GM23338 (cell line): Measurements from ENCODE around the gene ARSB. TPM values are rescaled to one million over a fixed set of nuclear protein-coding genes. Genes with fewer than 3 reads are reported as not detected.

Source experiments
- ATAC-seq: fragments of 200-7000 bp; cut with Tn5 transposase; 3 replicates; pipeline ENCODE4 v1.9.1; 2020
- DNase-seq: peaks from one replicate; pipeline ENCODE4 v3.0.0-alpha.2; 2015; ENCODE audit warnings: low spot score
- H2AFZ ChIP-seq: fragments of 200-600 bp; sonication (generic); 2 replicates; pipeline ENCODE4 v1.8.0; 2016; ENCODE audit warnings: antibody characterized with exemption, mild to moderate bottlenecking, moderate library complexity
- H3F3A ChIP-seq: fragments of 200-600 bp; sonication (generic); replicated peaks from 2 replicates; pipeline ENCODE4 v1.8.0; 2017; ENCODE audit warnings: antibody characterized with exemption, mixed run types, low read depth
- H3K27ac ChIP-seq: fragments of 200-600 bp; sonication (generic); 2 replicates; pipeline ENCODE4 v1.6.1; 2016; ENCODE audit warnings: low read depth
- H3K27me3 ChIP-seq: fragments of 200-600 bp; sonication (generic); 2 replicates; pipeline ENCODE4 v1.8.0; 2016; ENCODE audit warnings: mild to moderate bottlenecking, mixed run types, moderate library complexity; ENCODE audit not compliant: insufficient read depth
- H3K36me3 ChIP-seq: fragments of 200-600 bp; sonication (generic); 2 replicates; pipeline ENCODE4 v1.8.0; 2016; ENCODE audit warnings: mild to moderate bottlenecking; ENCODE audit not compliant: insufficient read depth
- H3K4me1 ChIP-seq: fragments of 200-600 bp; sonication (generic); 2 replicates; pipeline ENCODE4 v1.8.0; 2016; ENCODE audit warnings: mild to moderate bottlenecking, moderate library complexity; ENCODE audit not compliant: insufficient read depth
- H3K4me2 ChIP-seq: fragments of 200-600 bp; sonication (generic); 2 replicates; pipeline ENCODE4 v1.7.1; 2017; ENCODE audit warnings: mixed run types
- H3K4me3 ChIP-seq: fragments of 200-600 bp; sonication (generic); 2 replicates; pipeline ENCODE4 v1.6.1; 2016; ENCODE audit warnings: mixed run types
- H3K79me2 ChIP-seq: fragments of 200-600 bp; sonication (generic); replicated peaks from 2 replicates; pipeline ENCODE4 v1.8.0; 2017; ENCODE audit warnings: mild to moderate bottlenecking; ENCODE audit not compliant: insufficient read depth
- H3K9me2 ChIP-seq: fragments of 200-600 bp; sonication (generic); 2 replicates; pipeline ENCODE4 v1.8.0; 2017; ENCODE audit not compliant: insufficient read depth
- H4K20me1 ChIP-seq: fragments of 200-600 bp; sonication (generic); replicated peaks from 2 replicates; pipeline ENCODE4 v1.8.0; 2017; ENCODE audit warnings: mild to moderate bottlenecking; ENCODE audit not compliant: insufficient read depth
- H3K27ac Mint-ChIP-seq: 2 replicates; pipeline ENCODE4 v1.8.0; 2020; ENCODE audit warnings: inconsistent platforms, mild to moderate bottlenecking, moderate library complexity, mixed read lengths
- H3K27me3 Mint-ChIP-seq: 3 replicates; pipeline ENCODE4 v1.8.0; 2022; ENCODE audit warnings: low read depth, mild to moderate bottlenecking, moderate library complexity, mixed read lengths, inconsistent platforms; ENCODE audit not compliant: insufficient read depth, poor library complexity
- H3K36me3 Mint-ChIP-seq: 3 replicates; pipeline ENCODE4 v1.8.0; 2021; ENCODE audit warnings: low read depth, mild to moderate bottlenecking, inconsistent platforms, moderate library complexity, mixed read lengths
- H3K4me1 Mint-ChIP-seq: 3 replicates; pipeline ENCODE4 v1.8.0; 2020; ENCODE audit warnings: mild to moderate bottlenecking, inconsistent platforms, mixed read lengths
- H3K4me3 Mint-ChIP-seq: 3 replicates; pipeline ENCODE4 v1.8.0; 2021; ENCODE audit warnings: moderate library complexity, mild to moderate bottlenecking, inconsistent platforms, mixed read lengths
- H3K9me3 Mint-ChIP-seq: 3 replicates; pipeline ENCODE4 v1.8.0; 2020; ENCODE audit warnings: moderate library complexity, mild to moderate bottlenecking, inconsistent platforms, mixed read lengths
- CREB1 ChIP-seq: fragments of 250-450 bp; sonication (Bioruptor Pico); IDR thresholded peaks from 2 replicates; pipeline ENCODE4 v1.5.0; 2020; ENCODE audit warnings: low read depth, mild to moderate bottlenecking, moderate library complexity
- CTCF ChIP-seq, 2 experiments: fragments of 200-600 bp in 1 of 2; sonication (generic) in 1 of 2; conservative IDR thresholded peaks; 2 replicates each; pipeline versions ENCODE4 v1.5.1 to v1.6.1; 2016 to 2017; ENCODE audit warnings: antibody characterized with exemption in 2 of 2, low read depth in 2 of 2, mild to moderate bottlenecking in 2 of 2, moderate library complexity in 1 of 2
- ETS1 ChIP-seq: IDR thresholded peaks from 2 replicates; pipeline ENCODE4 v1.6.1; 2016; ENCODE audit warnings: antibody characterized with exemption
- EZH2phosphoT487 ChIP-seq: fragments of 200-600 bp; sonication (generic); IDR thresholded peaks from one replicate; pipeline ENCODE4 v1.8.1; 2018; ENCODE audit warnings: antibody characterized with exemption; ENCODE audit not compliant: unreplicated experiment
- JUNB ChIP-seq: IDR thresholded peaks from one replicate; pipeline ENCODE4 v1.6.1; 2016; ENCODE audit warnings: antibody characterized with exemption; ENCODE audit not compliant: unreplicated experiment
- NANOG ChIP-seq: IDR thresholded peaks from 2 replicates; pipeline ENCODE4 v1.6.1; 2016; ENCODE audit warnings: antibody characterized with exemption, borderline replicate concordance
- POLR2AphosphoS5 ChIP-seq: IDR thresholded peaks from 2 replicates; pipeline ENCODE4 v1.6.1; 2016; ENCODE audit warnings: antibody characterized with exemption, low read depth
- REST ChIP-seq: IDR thresholded peaks from one replicate; pipeline ENCODE4 v1.6.1; 2018; ENCODE audit warnings: antibody characterized with exemption; ENCODE audit not compliant: unreplicated experiment
- STAT1 ChIP-seq: IDR thresholded peaks from one replicate; pipeline ENCODE4 v1.6.1; 2016; ENCODE audit warnings: antibody characterized with exemption; ENCODE audit not compliant: unreplicated experiment
- ZNF114 ChIP-seq: fragments of 250-450 bp; sonication (Bioruptor Pico); IDR thresholded peaks from 2 replicates; pipeline ENCODE4 v1.5.0; 2020; ENCODE audit warnings: mild to moderate bottlenecking, moderate library complexity
- ZNF331 ChIP-seq: fragments of 250-450 bp; sonication (Bioruptor Pico); IDR thresholded peaks from 2 replicates; pipeline ENCODE4 v1.5.0; 2020; ENCODE audit warnings: low read depth, mild to moderate bottlenecking, moderate library complexity
- ZNF462 ChIP-seq: fragments of 250-450 bp; sonication (Bioruptor Pico); IDR thresholded peaks from 2 replicates; pipeline ENCODE4 v1.5.0; 2020; ENCODE audit warnings: mild to moderate bottlenecking, moderate library complexity
- polyA plus RNA-seq: library from polyadenylated mRNA; unstranded; fragments of >200 nt; fragmentation: Nextera tagmentation; extraction: Ambion mirVana; gene quantifications from 2 replicates; pipeline ENCODE4 v1.2.1, GENCODE V29; 2016
- total RNA-seq: library from RNA; depleted of rRNA; stranded (reverse); fragments of >200 nt; shearing (Covaris generic); gene quantifications from 2 replicates; pipeline ENCODE4 v1.2.3, GENCODE V29; 2014

Gene ARSB
- total and polyA plus RNA-seq, 2 experiments from 2014 or later, result 7.4 to 24.6 TPM

- H3K27ac Mint-ChIP-seq, result no peak overlapping the region
- no peak for TF ChIP-seq CTCF (conservative IDR thresholded peaks at IDR 0.05; ENCODE audit: low read depth in 2 of 2)
- no peak for TF ChIP-seq NANOG
- no peak for TF ChIP-seq ZNF114 (CRISPR knock-in tag)
- no peak for TF ChIP-seq REST
- TF ChIP-seq STAT1, result no peak
- TF ChIP-seq EZH2phosphoT487, result no peak
- TF ChIP-seq ZNF331, result no peak
- no peak for TF ChIP-seq ZNF462 (CRISPR knock-in tag)
- TF ChIP-seq JUNB, result no peak
- no peak for TF ChIP-seq ETS1
- no peak for TF ChIP-seq POLR2AphosphoS5
- TF ChIP-seq CREB1, result no peak
- no peak overlapping the region for H3K4me3 Mint-ChIP-seq
- Histone ChIP-seq H3F3A (no peaks in the 10 kb centered on the region), H2AFZ (no peak overlapping the region), H4K20me1 (no peaks in the 10 kb centered on the region), H3K27ac (no peak overlapping the region), H3K4me3 (no peak overlapping the region), H3K4me1 (no peaks in the 10 kb centered on the region), H3K4me2 (no peak overlapping the region), H3K36me3 (no peaks in the 10 kb centered on the region), H3K27me3 (no peaks in the 10 kb centered on the region), H3K9me2 (peaks cover 6% of the 10 kb centered on the region; the same call in 1 of the 2 replicates), H3K79me2 (no peaks in the 10 kb centered on the region)
- no peaks in the 10 kb centered on the region for H3K4me1 Mint-ChIP-seq
- peaks cover 17% of the 10 kb centered on the region for H3K9me3 Mint-ChIP-seq
- H3K36me3 Mint-ChIP-seq, result peaks cover 5% of the 10 kb centered on the region; the same call in 2 of the 3 replicates
- no peaks in the 10 kb centered on the region for H3K27me3 Mint-ChIP-seq
- no peak for ATAC-seq
- no peak for DNase-seq
These were observed 29.5 kb upstream of the ARSB start for GRCh38 chr5:79014631-79015030.
